MM.1S (cell line): Measurements from ENCODE around the gene AKAP6.

Experiments
- CTCF ChIP-seq: fragments of 300-600 bp; sonication (generic); IDR thresholded peaks from 2 replicates; pipeline ENCODE4 v1.5.1; 2016; ENCODE audit warnings: antibody characterized with exemption, low read length, mixed read lengths
- EZH2 ChIP-seq: fragments of 300-600 bp; sonication (generic); optimal IDR thresholded peaks from 2 replicates; pipeline ENCODE3; 2017; ENCODE audit warnings: low read depth, mild to moderate bottlenecking, antibody characterized with exemption, low read length, mixed read lengths

- TF ChIP-seq CTCF = no peak
- no peak for TF ChIP-seq EZH2
Observed at GRCh38 chr14:32764131-32764530, 435.0 kb downstream of the AKAP6 start.
